HepG2 (cell line): Measurements from ENCODE around the gene NKAIN2. TPM values are rescaled to one million over a fixed set of nuclear protein-coding genes. Genes with fewer than 3 reads are reported as not detected.

ENCODE experiments used
- ATAC-seq: fragments of 200-7000 bp; cut with Tn5 transposase; 3 replicates; pipeline ENCODE4 v1.9.1; 2020; ENCODE audit warnings: mild to moderate bottlenecking, moderate library complexity
- BruUV-seq: library from RNA; stranded (reverse); fragments of 400-500 nt; replicated peaks from 2 replicates; lab custom pipeline; 2021; lab: Mats Ljungman, UMichigan
- CTCF ChIA-PET: fragments of 300-600 bp; formaldehyde crosslinking; extraction: SDS; loops from one replicate; lab custom pipeline; 2021; ENCODE audit warnings: low total read pairs, inconsistent platforms, low intra/inter-chr PET ratio; lab: Yijun Ruan, JAX
- POLR2A ChIA-PET: fragments of 350-600 bp; sonication (Branson Sonifier 250); formaldehyde crosslinking; loops from one replicate; lab custom pipeline; 2020; ENCODE audit warnings: antibody characterized with exemption, inconsistent platforms; lab: Yijun Ruan, JAX
- DNase-seq: peaks from one replicate; pipeline ENCODE4 v3.0.0-alpha.2; 2015; ENCODE audit warnings: low spot score
- FAIRE-seq: peaks from 3 replicates; lab custom pipeline; 2011; peaks lifted over from hg19 to GRCh38; lab: Jason Lieb, UNC
- H2AFZ ChIP-seq: one replicate; pipeline ENCODE4 v1.6.1; 2011; ENCODE audit warnings: low read length, inconsistent platforms
- H3K27ac ChIP-seq: fragments of 300-600 bp; 3 replicates; pipeline ENCODE4 v1.8.0; 2011; ENCODE audit warnings: mixed run types, mild to moderate bottlenecking, mixed read lengths, low read length, inconsistent platforms; ENCODE audit not compliant: insufficient read depth; ENCODE audit errors: extremely low read length
- H3K27me3 ChIP-seq, 2 experiments: fragments of 200-600 bp in 1 of 2; 2 replicates in 1 of 2; 3 replicates in 1 of 2; pipeline versions ENCODE4 v1.6.0 to v1.8.0; 2011; ENCODE audit warnings: low read length in 2 of 2, mild to moderate bottlenecking in 2 of 2, moderate library complexity in 2 of 2, inconsistent platforms in 1 of 2; ENCODE audit not compliant: insufficient read depth in 2 of 2, control insufficient read depth in 1 of 2
- H3K36me3 ChIP-seq, 2 experiments: fragments of 200-600 bp in 1 of 2; replicated peaks in 1 of 2; 2 replicates in 1 of 2; 3 replicates in 1 of 2; pipeline versions ENCODE4 v1.5.1 to v1.8.0; 2011; ENCODE audit warnings: low read length in 2 of 2, inconsistent platforms in 1 of 2; ENCODE audit not compliant: insufficient read depth in 2 of 2, control insufficient read depth in 1 of 2
- H3K4me1 ChIP-seq: 2 replicates; pipeline ENCODE4 v1.5.1; 2012; ENCODE audit warnings: low read length, inconsistent platforms; ENCODE audit not compliant: insufficient read depth
- H3K4me2 ChIP-seq: 2 replicates; pipeline ENCODE4 v1.6.0; 2011; ENCODE audit warnings: low read depth, low read length, inconsistent platforms
- H3K4me3 ChIP-seq, 3 experiments: fragments of 200-600 bp in 1 of 3; sonication (generic), shearing (Covaris generic) in 1 of 3; replicated peaks in 1 of 3; 2 replicates each; pipeline ENCODE4 v1.5.1; 2011 to 2016; ENCODE audit warnings: low read length in 3 of 3, inconsistent platforms in 2 of 3, low read depth in 2 of 3, mild to moderate bottlenecking in 2 of 3, control low read depth in 1 of 3, mixed read lengths in 1 of 3; ENCODE audit not compliant: insufficient read depth in 1 of 3
- H3K79me2 ChIP-seq: one replicate; pipeline ENCODE4 v1.6.1; 2011; ENCODE audit warnings: low read length, inconsistent platforms; ENCODE audit not compliant: insufficient read depth
- H3K9ac ChIP-seq: 2 replicates; pipeline ENCODE4 v1.6.0; 2011; ENCODE audit warnings: mild to moderate bottlenecking, low read depth, low read length, inconsistent platforms; ENCODE audit not compliant: insufficient read depth
- H3K9me3 ChIP-seq: 2 replicates; pipeline ENCODE4 v1.5.1; 2012; ENCODE audit warnings: mild to moderate bottlenecking, low read length
- H4K20me1 ChIP-seq: 2 replicates; pipeline ENCODE4 v1.6.0; 2011; ENCODE audit warnings: inconsistent platforms, mild to moderate bottlenecking, low read length, moderate library complexity; ENCODE audit not compliant: insufficient read depth
- ARID5B ChIP-seq: IDR thresholded peaks from 2 replicates; pipeline ENCODE4 v1.4.0; 2020; ENCODE audit warnings: mild to moderate bottlenecking, missing genetic modification reagents
- CEBPG ChIP-seq: IDR thresholded peaks from 2 replicates; pipeline ENCODE4 v1.6.1; 2016
- MLX ChIP-seq: IDR thresholded peaks from 2 replicates; pipeline ENCODE4 v1.6.1; 2016
- RARA ChIP-seq: IDR thresholded peaks from 2 replicates; pipeline ENCODE4 v1.6.1; 2016; ENCODE audit warnings: missing genetic modification reagents, missing compliant biosample characterization
- SALL1 ChIP-seq: sonication (generic); formaldehyde crosslinking; IDR thresholded peaks from 2 replicates; pipeline ENCODE4 v1.8.0; 2022; ENCODE audit warnings: mild to moderate bottlenecking, missing genetic modification reagents
- SNAI1 ChIP-seq: sonication (generic); formaldehyde crosslinking; IDR thresholded peaks from 2 replicates; pipeline ENCODE4 v1.5.0; 2020; ENCODE audit warnings: mild to moderate bottlenecking, missing genetic modification reagents, borderline replicate concordance
- SPEN ChIP-seq: sonication (generic); formaldehyde crosslinking; IDR thresholded peaks from 2 replicates; pipeline ENCODE4 v1.5.1; 2020; ENCODE audit warnings: low read depth, mild to moderate bottlenecking, missing genetic modification reagents
- TARDBP ChIP-seq: sonication (generic); formaldehyde crosslinking; IDR thresholded peaks from 2 replicates; pipeline ENCODE4 v1.8.0; 2022; ENCODE audit warnings: mild to moderate bottlenecking, missing genetic modification reagents
- ZBTB8A ChIP-seq: sonication (generic); formaldehyde crosslinking; IDR thresholded peaks from 2 replicates; pipeline ENCODE4 v1.4.0; 2020; ENCODE audit warnings: mild to moderate bottlenecking, low read depth, missing genetic modification reagents, borderline replicate concordance
- ZFP37 ChIP-seq: sonication (generic); formaldehyde crosslinking; IDR thresholded peaks from 2 replicates; pipeline ENCODE4 v1.4.0; 2020; ENCODE audit warnings: missing genetic modification reagents, borderline replicate concordance
- ZFY ChIP-seq: sonication (generic); formaldehyde crosslinking; IDR thresholded peaks from 2 replicates; pipeline ENCODE4 v1.4.0; 2020; ENCODE audit warnings: missing genetic modification reagents
- ZNF18 ChIP-seq: sonication (generic); formaldehyde crosslinking; IDR thresholded peaks from 2 replicates; pipeline ENCODE4 v1.8.0; 2022; ENCODE audit warnings: mild to moderate bottlenecking, missing genetic modification reagents; ENCODE audit not compliant: insufficient replicate concordance
- ZNF282 ChIP-seq: fragments of 450-650 bp; IDR thresholded peaks from 2 replicates; pipeline ENCODE4 v1.6.1; 2018; ENCODE audit not compliant: partially characterized antibody
- ZNF510 ChIP-seq: sonication (generic); formaldehyde crosslinking; IDR thresholded peaks from 2 replicates; pipeline ENCODE4 v1.4.0; 2020; ENCODE audit warnings: low read depth, mild to moderate bottlenecking, missing genetic modification reagents
- ZNF704 ChIP-seq: sonication (generic); formaldehyde crosslinking; IDR thresholded peaks from 2 replicates; pipeline ENCODE4 v1.8.1; 2023; ENCODE audit warnings: mild to moderate bottlenecking, inconsistent platforms, moderate library complexity, missing genetic modification reagents, borderline replicate concordance
- ZNF790 ChIP-seq: sonication (generic); formaldehyde crosslinking; IDR thresholded peaks from 2 replicates; pipeline ENCODE4 v1.8.0; 2022; ENCODE audit warnings: missing genetic modification reagents, mild to moderate bottlenecking, borderline replicate concordance
- WGBS: methylation state at CpG from one replicate; pipeline ENCODE4 v1.1.6; 2017; ENCODE audit warnings: low lambda C conversion rate; 5-methylcytosine and 5-hydroxymethylcytosine counted together
- in situ Hi-C: cut with HindIII; loops from 2 replicates; pipeline ENCODE4 v1.10.0; 2017; ENCODE audit warnings: low pct_unique_long_range_greater_than_20kb; ENCODE audit not compliant: extremely low pct_ligation_motif_present
- intact Hi-C: fragments of 100-400 bp; cut with micrococcal nuclease; formaldehyde crosslinking; loops from one replicate; pipeline ENCODE4 v1.10.0; 2022; ENCODE audit not compliant: unreplicated experiment
- polyA plus RNA-seq, 8 experiments: library from polyadenylated mRNA; depleted of rRNA in 3 of 8; stranded (reverse) in 7 of 8; unstranded in 1 of 8; fragments of >200 nt; fragmentation: Illumina TruSeq in 4 of 8; extraction: Trizol in 4 of 8; gene quantifications; 2 replicates each; pipeline versions ENCODE4 v1.2.1 to v1.2.3, GENCODE V29; 2011 to 2016; ENCODE audit warnings: low read depth in 4 of 8, missing spikeins in 1 of 8, mixed read lengths in 1 of 8; ENCODE audit not compliant: insufficient read depth in 1 of 8
- total RNA-seq, 5 experiments: library from RNA; depleted of rRNA; stranded (reverse); fragments of >200 nt; fragmentation: Illumina TruSeq; extraction: Trizol; gene quantifications; 2 replicates each; pipeline ENCODE4 v1.2.3, GENCODE V29; 2016; ENCODE audit warnings: low read depth in 1 of 5

Gene NKAIN2
- total and polyA plus RNA-seq, 2 of the 13 experiments (the other 11 are each of a cell fraction or from before 2014, with no cell fraction given) = not detected

- H3K4me3 ChIP-seq = no peak overlapping the region
- 13% methylated on average over 10 of the region's 10 CpGs for WGBS
- peak; percentile 100 for ATAC-seq
- DNase-seq = peak; percentile 55
- in situ Hi-C loops (no loop called here), intact Hi-C loops (no loop called here)
- peaks cover 14% of the 10 kb centered on the region for H3K4me1 ChIP-seq
- BruUV-seq = no TSS peak
- no peaks in the 10 kb centered on the region for H3K9me3 ChIP-seq
- ChIA-PET CTCF (no interaction called here), POLR2A (no interaction called here)
- H4K20me1 ChIP-seq = no peaks in the 10 kb centered on the region
- no peak overlapping the region for H3K4me2 ChIP-seq
- no peak overlapping the region for H3K27ac ChIP-seq
- no peak overlapping the region for H3K9ac ChIP-seq
- peak; percentile 43 for FAIRE-seq
- H3K36me3 ChIP-seq = no peaks in the 10 kb centered on the region
- H3K27me3 ChIP-seq = no peaks in the 10 kb centered on the region
- H3K79me2 ChIP-seq = no peaks in the 10 kb centered on the region
- H2AFZ ChIP-seq = no peak overlapping the region
- TF ChIP-seq ZNF282 = no peak
- TF ChIP-seq TARDBP (CRISPR knock-in tag) = no peak
- 0 out of 2 replicates have a peak, but pooled peaks have one; percentile 18 for TF ChIP-seq ARID5B (CRISPR knock-in tag)
- peak; percentile 75 for TF ChIP-seq RARA (CRISPR knock-in tag)
- no peak for TF ChIP-seq ZFP37 (CRISPR knock-in tag)
- no peak for TF ChIP-seq ZFY
- TF ChIP-seq ZNF790 (CRISPR knock-in tag) = no peak
- TF ChIP-seq SPEN (CRISPR knock-in tag) = peak; percentile 43; the same call in 1 of the 2 replicates
- TF ChIP-seq ZBTB8A (CRISPR knock-in tag) = no peak
- no peak for TF ChIP-seq ZNF510 (CRISPR knock-in tag)
- no peak for TF ChIP-seq MLX (CRISPR knock-in tag)
- TF ChIP-seq ZNF18 (CRISPR knock-in tag) = no peak
- TF ChIP-seq SALL1 = peak; percentile 54; the same call in 1 of the 2 replicates
- TF ChIP-seq ZNF704 = no peak
- no peak for TF ChIP-seq CEBPG (CRISPR knock-in tag)
- TF ChIP-seq SNAI1 (CRISPR knock-in tag) = no peak
Measured at GRCh38 chr6:124008000-124008987, 204.6 kb downstream of the NKAIN2 start.
